Fibroblast of pulmonary artery (primary cell): ENCODE measurements around the gene KRTAP19-4.

Experiments
- DNase-seq: peaks from one replicate; pipeline ENCODE4 v3.0.0-alpha.2; 2010; ENCODE audit warnings: low read depth
- H3K4me3 ChIP-seq: replicated peaks from 2 replicates; pipeline ENCODE4 v1.5.1; 2011; ENCODE audit warnings: low read depth, mild to moderate bottlenecking, control low read depth, low read length, moderate library complexity
- TF ChIP-seq, protein P1 (sequence below): IDR thresholded peaks from 2 replicates; pipeline ENCODE4 v1.5.1; 2011; ENCODE audit warnings: mild to moderate bottlenecking, control low read depth, low read length, inconsistent platforms; ENCODE audit errors: missing control alignments

KRTAP19-4 gene

DNA sequence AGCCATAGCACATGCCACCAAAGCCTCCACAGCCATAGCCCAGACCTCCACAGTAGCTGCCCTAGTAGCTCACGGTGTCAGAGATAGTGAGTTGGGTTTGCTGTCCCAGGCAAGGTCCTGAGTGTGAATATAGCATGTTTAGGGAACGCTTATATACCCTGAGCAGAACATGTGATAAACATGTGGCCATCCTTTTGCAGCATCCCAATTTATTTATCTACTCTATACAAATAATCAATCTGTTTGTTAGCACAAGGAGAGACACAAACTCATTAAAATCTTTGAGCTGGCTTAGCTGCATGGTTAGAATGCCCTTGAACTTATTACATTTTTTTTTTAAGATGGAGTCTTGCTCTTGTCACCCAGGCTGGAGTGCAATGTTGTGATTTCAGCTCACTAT, 9.6 kb downstream of the KRTAP19-4 start, which contains the start of gene KRTAP19-2:
Gene KRTAP19-2, minus strand, starts transcription at position 101 of the 400 bp plus-strand sequence. Its CDS starts 88 bp downstream, at position 13.
- TF ChIP-seq, protein P1, sequence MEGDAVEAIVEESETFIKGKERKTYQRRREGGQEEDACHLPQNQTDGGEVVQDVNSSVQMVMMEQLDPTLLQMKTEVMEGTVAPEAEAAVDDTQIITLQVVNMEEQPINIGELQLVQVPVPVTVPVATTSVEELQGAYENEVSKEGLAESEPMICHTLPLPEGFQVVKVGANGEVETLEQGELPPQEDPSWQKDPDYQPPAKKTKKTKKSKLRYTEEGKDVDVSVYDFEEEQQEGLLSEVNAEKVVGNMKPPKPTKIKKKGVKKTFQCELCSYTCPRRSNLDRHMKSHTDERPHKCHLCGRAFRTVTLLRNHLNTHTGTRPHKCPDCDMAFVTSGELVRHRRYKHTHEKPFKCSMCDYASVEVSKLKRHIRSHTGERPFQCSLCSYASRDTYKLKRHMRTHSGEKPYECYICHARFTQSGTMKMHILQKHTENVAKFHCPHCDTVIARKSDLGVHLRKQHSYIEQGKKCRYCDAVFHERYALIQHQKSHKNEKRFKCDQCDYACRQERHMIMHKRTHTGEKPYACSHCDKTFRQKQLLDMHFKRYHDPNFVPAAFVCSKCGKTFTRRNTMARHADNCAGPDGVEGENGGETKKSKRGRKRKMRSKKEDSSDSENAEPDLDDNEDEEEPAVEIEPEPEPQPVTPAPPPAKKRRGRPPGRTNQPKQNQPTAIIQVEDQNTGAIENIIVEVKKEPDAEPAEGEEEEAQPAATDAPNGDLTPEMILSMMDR: no peak
- DNase-seq: no peak
- no peak within 1 kb of the TSS for H3K4me3 ChIP-seq

DNA sequence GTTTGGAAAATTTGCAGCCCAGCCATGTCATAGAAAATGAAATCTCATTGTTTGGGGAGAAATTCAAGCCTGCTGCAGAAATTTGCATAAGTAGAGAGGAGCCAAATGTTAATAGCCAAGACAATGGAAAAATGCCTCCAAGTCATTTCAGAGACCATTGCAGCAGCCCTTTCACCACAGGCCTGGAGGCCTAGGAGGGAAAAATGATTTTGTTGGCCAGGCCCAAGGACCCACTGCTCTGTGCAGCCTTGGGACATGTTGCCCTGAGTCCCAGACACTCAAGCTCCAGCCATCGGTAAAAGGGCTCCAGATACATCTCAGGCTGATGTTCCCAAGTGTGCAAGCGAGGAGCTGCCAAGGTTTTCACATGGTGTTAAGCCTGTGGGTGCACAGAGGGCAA, 10.8 kb downstream of the KRTAP19-4 start:
- TF ChIP-seq, protein P1: no peak

DNA sequence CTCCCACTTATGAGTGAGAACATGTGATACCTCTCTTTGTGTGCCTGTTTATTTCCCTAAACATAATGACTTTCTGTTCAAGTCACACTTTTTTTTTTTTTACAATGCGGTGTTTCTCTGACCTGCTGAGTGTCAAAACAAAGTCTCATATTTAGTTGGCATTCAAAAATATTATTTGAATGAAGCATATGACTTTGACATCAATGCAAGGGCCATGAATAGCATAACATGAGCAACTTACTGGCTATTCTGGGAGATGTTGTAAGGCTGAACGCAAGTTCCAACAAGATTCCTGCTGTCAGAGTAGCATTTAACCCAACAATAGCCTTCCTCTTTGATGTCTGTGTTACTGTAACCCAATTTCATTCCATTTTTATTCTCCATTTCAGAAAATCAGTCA, 14.8 kb downstream of the KRTAP19-4 start:
- no peak overlapping the region for H3K4me3 ChIP-seq
- no peak for DNase-seq
- TF ChIP-seq, protein P1: no peak

More for the DNA sequence above, 10.8 kb downstream of the KRTAP19-4 start:
- no peak overlapping the region for H3K4me3 ChIP-seq
- DNase-seq: no peak

DNA sequence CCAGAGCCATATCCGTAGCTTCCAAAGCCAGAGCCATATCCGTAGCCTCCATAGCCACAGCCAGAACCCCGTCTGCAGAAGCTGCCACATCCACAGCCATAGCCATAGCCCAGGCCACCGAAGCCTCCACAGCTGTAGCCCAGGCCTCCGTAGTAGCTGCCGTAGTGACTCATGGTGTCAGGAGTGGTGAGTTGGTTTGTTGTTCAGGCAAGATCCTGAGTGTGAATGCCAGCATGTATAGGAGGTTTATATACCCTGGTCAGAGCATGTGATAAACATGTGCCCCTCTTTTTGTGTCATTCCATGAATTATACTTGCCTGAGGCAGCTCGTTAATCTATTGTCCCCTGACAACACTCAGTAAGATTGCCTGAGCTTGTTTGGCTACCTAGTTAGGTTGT, 16.8 kb downstream of the KRTAP19-4 start, which contains the start of gene KRTAP19-1:
Gene KRTAP19-1, minus strand, starts transcription at position 223 of the 400 bp plus-strand sequence. Its CDS starts 50 bp downstream, at position 173.
- H3K4me3 ChIP-seq: no peak within 1 kb of the TSS
- TF ChIP-seq, protein P1: no peak
- no peak for DNase-seq

DNA sequence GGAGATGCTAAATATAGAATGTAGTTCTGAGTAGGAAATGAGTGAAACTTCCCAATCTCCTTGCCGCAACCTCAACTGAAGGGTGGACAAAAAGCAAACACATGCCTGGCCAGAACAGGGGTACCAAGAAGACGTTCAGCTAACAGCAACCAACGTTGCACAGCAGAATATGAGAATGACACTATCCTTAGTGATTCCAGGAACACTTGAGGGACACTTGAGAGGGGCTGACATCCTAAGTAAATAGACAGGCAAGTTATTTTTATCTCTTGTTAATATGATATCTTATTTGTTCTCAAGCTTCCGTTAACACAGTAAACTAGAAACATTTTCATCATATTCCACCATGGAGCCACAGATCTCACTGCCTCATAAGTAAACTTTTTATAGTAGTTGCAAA, 17.7 kb downstream of the KRTAP19-4 start:
- TF ChIP-seq, protein P1: no peak
- H3K4me3 ChIP-seq: no peak overlapping the region
- DNase-seq: no peak

DNA sequence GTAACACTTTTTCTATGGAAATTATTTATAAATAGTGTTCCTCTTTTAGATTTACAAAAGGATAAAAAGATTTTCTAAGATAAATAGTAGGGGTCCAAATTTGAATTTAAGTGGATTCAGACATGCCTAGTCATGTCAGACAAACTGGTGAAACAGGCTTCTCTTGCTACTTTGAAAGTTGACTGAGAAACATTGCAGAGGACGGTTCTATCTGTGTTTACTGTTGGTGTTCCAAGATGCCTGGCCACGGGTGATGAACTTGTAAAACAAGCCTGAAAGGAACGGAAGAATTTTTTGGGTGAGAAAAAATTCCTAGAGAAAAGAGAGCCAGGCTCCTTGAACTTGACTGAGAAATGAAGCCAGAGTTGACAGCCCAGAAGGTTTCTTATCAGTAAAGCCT, 19.0 kb downstream of the KRTAP19-4 start:
- no peak for DNase-seq
- no peak overlapping the region for H3K4me3 ChIP-seq
- TF ChIP-seq, protein P1: no peak
